Kidney (tissue), 14 donors: ENCODE results near the gene TMEM86A. TPM values are rescaled to one million over a fixed set of nuclear protein-coding genes. Genes with fewer than 3 reads are reported as not detected.
A peak's percentile ranks its signal among the peaks of the same experiment; 100 is the strongest.

Source experiments
- DNase-seq, 5 donors: peaks; one replicate each; pipeline ENCODE4 v3.0.0-alpha.2; 2013 to 2020
- FAIRE-seq: peaks from 2 replicates; lab custom pipeline; 2012; peaks lifted over from hg19 to GRCh38; lab: Jason Lieb, UNC
- H3K27ac ChIP-seq, 2 donors: one replicate each; pipeline ENCODE4 v1.7.0; 2013; ENCODE audit warnings: low read depth in 2 of 2, low read length in 2 of 2, inconsistent platforms in 1 of 2
- H3K27me3 ChIP-seq: one replicate; pipeline ENCODE4 v1.7.1; 2013; ENCODE audit warnings: low read length, inconsistent platforms; ENCODE audit not compliant: control insufficient read depth, insufficient read depth
- H3K36me3 ChIP-seq, 3 donors: one replicate each; pipeline versions ENCODE4 v1.7.0 to v1.7.1; 2013; ENCODE audit warnings: low read length in 3 of 3, control low read depth in 1 of 3, inconsistent platforms in 1 of 3; ENCODE audit not compliant: insufficient read depth in 3 of 3, control insufficient read depth in 2 of 3
- H3K4me1 ChIP-seq, 3 donors: one replicate each; pipeline versions ENCODE4 v1.7.0 to v1.7.1; 2013; ENCODE audit warnings: low read length in 3 of 3, inconsistent platforms in 1 of 3, low read depth in 1 of 3; ENCODE audit not compliant: control insufficient read depth in 2 of 3, insufficient read depth in 2 of 3
- H3K4me3 ChIP-seq, 3 donors: one replicate each; pipeline versions ENCODE4 v1.7.0 to v1.8.1; 2013; ENCODE audit warnings: low read length in 3 of 3, control low read depth in 1 of 3, inconsistent platforms in 1 of 3
- H3K9ac ChIP-seq, 3 donors: one replicate each; pipeline versions ENCODE4 v1.7.0 to v1.7.1; 2013; ENCODE audit warnings: low read length in 3 of 3, control low read depth in 1 of 3, inconsistent platforms in 1 of 3
- H3K9me3 ChIP-seq, 3 donors: one replicate each; pipeline versions ENCODE4 v1.7.0 to v1.7.1; 2013; ENCODE audit warnings: low read length in 3 of 3, control low read depth in 1 of 3, inconsistent platforms in 1 of 3; ENCODE audit not compliant: control insufficient read depth in 2 of 3, insufficient read depth in 1 of 3
- CTCF ChIP-seq: IDR thresholded peaks from 3 replicates; pipeline ENCODE4 v1.5.1; 2012; ENCODE audit warnings: mild to moderate bottlenecking, moderate library complexity, borderline replicate concordance; ENCODE audit not compliant: insufficient read depth; ENCODE audit errors: extremely low read depth
- intact Hi-C: fragments of 100-400 bp; cut with DNase I; formaldehyde crosslinking; loops from one replicate; pipeline ENCODE4 v1.11.1; 2022
- polyA plus RNA-seq: library from polyadenylated mRNA; stranded (reverse); fragments of 350-450 nt; fragmentation: Illumina TruSeq; extraction: RNeasy Lipid Tissue Mini Kit (QIAGEN cat#74804); gene quantifications from one replicate; pipeline ENCODE4 v1.2.3, GENCODE V29; 2014; ENCODE audit warnings: low read depth, low replicate concordance; ENCODE audit not compliant: insufficient read depth
- total RNA-seq: library from RNA; stranded (reverse); fragmentation: NEBNext Ultra II Directional; extraction: Animal tissue kit (Norgen Biotek cat#: 25700); gene quantifications from one replicate; pipeline ENCODE4 v1.2.1, GENCODE V29; 2021
- donor health status: control.
- donor health status: control.
- donor health status: control.
- donor health status: control.
- donor health status: control.
- donor health status: DM: yes; HTN: yes; CAD: no.
- donor health status: Normal renal cell carcinoma (clear cell type).

The TMEM86A gene
- total and polyA plus RNA-seq, 2 donors from 2014 or later = 7.4 to 17.1 TPM

GRCh38 chr11:18727479-18728236 is 29.1 kb downstream of the TMEM86A start:
- H3K36me3 ChIP-seq = no peaks in the 10 kb centered on the region
- no peak overlapping the region for H3K27ac ChIP-seq
- FAIRE-seq (no peak), DNase-seq (peak in 4 of 5 donors; percentile 50 to 78 (median 58))
- no peaks in the 10 kb centered on the region for H3K27me3 ChIP-seq
- H3K4me3 ChIP-seq = no peak overlapping the region
- H3K4me1 ChIP-seq = no peaks in the 10 kb centered on the region
- TF ChIP-seq CTCF = peak; percentile 71
- H3K9me3 ChIP-seq = no peaks in the 10 kb centered on the region
- intact Hi-C loops = no loop called here
- H3K9ac ChIP-seq = no peak overlapping the region

- Histone ChIP-seq H3K4me1 (no peaks in the 10 kb centered on the region), H3K9me3 (no peaks in the 10 kb centered on the region), H3K36me3 (no peaks in the 10 kb centered on the region), H3K27ac (no peak overlapping the region), H3K27me3 (no peaks in the 10 kb centered on the region), H3K4me3 (no peak overlapping the region), H3K9ac (no peak overlapping the region)
- TF ChIP-seq CTCF = no peak
- no peak for FAIRE-seq
- DNase-seq = no peak
- intact Hi-C loops = no loop called here
Observed at GRCh38 chr11:18728658-18729057, 30.1 kb downstream of the TMEM86A start.

GRCh38 chr11:18729426-18729825 is 30.8 kb downstream of the TMEM86A start:
- no peak for TF ChIP-seq CTCF
- DNase-seq = no peak

More at GRCh38 chr11:18729426-18729825, 30.8 kb downstream of the TMEM86A start:
- Histone ChIP-seq H3K4me3 (no peak overlapping the region), H3K9ac (no peak overlapping the region), H3K4me1 (no peaks in the 10 kb centered on the region), H3K9me3 (no peaks in the 10 kb centered on the region), H3K27ac (no peak overlapping the region), H3K27me3 (no peaks in the 10 kb centered on the region), H3K36me3 (no peaks in the 10 kb centered on the region)
- intact Hi-C loops = no loop called here
- FAIRE-seq = no peak
